Esophagus (tissue), 2 donors: Measurements from ENCODE around the gene NUP188. TPM values are rescaled to one million over a fixed set of nuclear protein-coding genes. Genes with fewer than 3 reads are reported as not detected.

Source experiments
- H3K27ac ChIP-seq, 2 donors: one replicate each; pipeline ENCODE4 v1.5.1; 2013; ENCODE audit warnings: low read depth in 2 of 2, mild to moderate bottlenecking in 2 of 2, inconsistent platforms in 1 of 2, low read length in 1 of 2, moderate library complexity in 1 of 2
- H3K27me3 ChIP-seq, 2 donors: one replicate each; pipeline ENCODE4 v1.6.1; 2013; ENCODE audit warnings: low read length in 2 of 2, control low read depth in 1 of 2, mild to moderate bottlenecking in 1 of 2; ENCODE audit not compliant: insufficient read depth in 2 of 2, control insufficient read depth in 1 of 2
- H3K36me3 ChIP-seq, 2 donors: one replicate each; pipeline ENCODE4 v1.6.1; 2013; ENCODE audit warnings: low read length in 1 of 2; ENCODE audit not compliant: control insufficient read depth in 2 of 2, insufficient read depth in 2 of 2
- H3K4me1 ChIP-seq, 2 donors: one replicate each; pipeline ENCODE4 v1.6.1; 2013; ENCODE audit warnings: low read length in 1 of 2; ENCODE audit not compliant: control insufficient read depth in 2 of 2, insufficient read depth in 2 of 2
- H3K4me3 ChIP-seq, 2 donors: one replicate each; pipeline ENCODE4 v1.5.1; 2013; ENCODE audit warnings: low read length in 2 of 2, mild to moderate bottlenecking in 2 of 2, low read depth in 1 of 2, moderate library complexity in 1 of 2
- H3K9me3 ChIP-seq, 2 donors: one replicate each; pipeline ENCODE4 v1.6.1; 2013; ENCODE audit warnings: mild to moderate bottlenecking in 2 of 2, low read depth in 1 of 2, low read length in 1 of 2, moderate library complexity in 1 of 2; ENCODE audit not compliant: control insufficient read depth in 2 of 2, insufficient read depth in 1 of 2
- WGBS, 2 donors: extraction: QIAGEN DNeasy Blood & Tissue Kit; methylation state at CpG; one replicate each; pipeline ENCODE4 v1.1.7; 2013; 5-methylcytosine and 5-hydroxymethylcytosine counted together
- polyA plus RNA-seq, 2 donors: library from polyadenylated mRNA; stranded (reverse); fragments of 200-250 nt; gene quantifications; one replicate each; pipeline ENCODE4 v1.2.3, GENCODE V29; 2013
- donor health status: healthy with polysubstance abuse.
- donor health status: Bipolar disorder and iron deficiency.

Gene NUP188, protein sequence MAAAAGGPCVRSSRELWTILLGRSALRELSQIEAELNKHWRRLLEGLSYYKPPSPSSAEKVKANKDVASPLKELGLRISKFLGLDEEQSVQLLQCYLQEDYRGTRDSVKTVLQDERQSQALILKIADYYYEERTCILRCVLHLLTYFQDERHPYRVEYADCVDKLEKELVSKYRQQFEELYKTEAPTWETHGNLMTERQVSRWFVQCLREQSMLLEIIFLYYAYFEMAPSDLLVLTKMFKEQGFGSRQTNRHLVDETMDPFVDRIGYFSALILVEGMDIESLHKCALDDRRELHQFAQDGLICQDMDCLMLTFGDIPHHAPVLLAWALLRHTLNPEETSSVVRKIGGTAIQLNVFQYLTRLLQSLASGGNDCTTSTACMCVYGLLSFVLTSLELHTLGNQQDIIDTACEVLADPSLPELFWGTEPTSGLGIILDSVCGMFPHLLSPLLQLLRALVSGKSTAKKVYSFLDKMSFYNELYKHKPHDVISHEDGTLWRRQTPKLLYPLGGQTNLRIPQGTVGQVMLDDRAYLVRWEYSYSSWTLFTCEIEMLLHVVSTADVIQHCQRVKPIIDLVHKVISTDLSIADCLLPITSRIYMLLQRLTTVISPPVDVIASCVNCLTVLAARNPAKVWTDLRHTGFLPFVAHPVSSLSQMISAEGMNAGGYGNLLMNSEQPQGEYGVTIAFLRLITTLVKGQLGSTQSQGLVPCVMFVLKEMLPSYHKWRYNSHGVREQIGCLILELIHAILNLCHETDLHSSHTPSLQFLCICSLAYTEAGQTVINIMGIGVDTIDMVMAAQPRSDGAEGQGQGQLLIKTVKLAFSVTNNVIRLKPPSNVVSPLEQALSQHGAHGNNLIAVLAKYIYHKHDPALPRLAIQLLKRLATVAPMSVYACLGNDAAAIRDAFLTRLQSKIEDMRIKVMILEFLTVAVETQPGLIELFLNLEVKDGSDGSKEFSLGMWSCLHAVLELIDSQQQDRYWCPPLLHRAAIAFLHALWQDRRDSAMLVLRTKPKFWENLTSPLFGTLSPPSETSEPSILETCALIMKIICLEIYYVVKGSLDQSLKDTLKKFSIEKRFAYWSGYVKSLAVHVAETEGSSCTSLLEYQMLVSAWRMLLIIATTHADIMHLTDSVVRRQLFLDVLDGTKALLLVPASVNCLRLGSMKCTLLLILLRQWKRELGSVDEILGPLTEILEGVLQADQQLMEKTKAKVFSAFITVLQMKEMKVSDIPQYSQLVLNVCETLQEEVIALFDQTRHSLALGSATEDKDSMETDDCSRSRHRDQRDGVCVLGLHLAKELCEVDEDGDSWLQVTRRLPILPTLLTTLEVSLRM (N-terminal part only)
- polyA plus RNA-seq, result 10 to 100 TPM; 19.7 to 21.8 TPM

DNA sequence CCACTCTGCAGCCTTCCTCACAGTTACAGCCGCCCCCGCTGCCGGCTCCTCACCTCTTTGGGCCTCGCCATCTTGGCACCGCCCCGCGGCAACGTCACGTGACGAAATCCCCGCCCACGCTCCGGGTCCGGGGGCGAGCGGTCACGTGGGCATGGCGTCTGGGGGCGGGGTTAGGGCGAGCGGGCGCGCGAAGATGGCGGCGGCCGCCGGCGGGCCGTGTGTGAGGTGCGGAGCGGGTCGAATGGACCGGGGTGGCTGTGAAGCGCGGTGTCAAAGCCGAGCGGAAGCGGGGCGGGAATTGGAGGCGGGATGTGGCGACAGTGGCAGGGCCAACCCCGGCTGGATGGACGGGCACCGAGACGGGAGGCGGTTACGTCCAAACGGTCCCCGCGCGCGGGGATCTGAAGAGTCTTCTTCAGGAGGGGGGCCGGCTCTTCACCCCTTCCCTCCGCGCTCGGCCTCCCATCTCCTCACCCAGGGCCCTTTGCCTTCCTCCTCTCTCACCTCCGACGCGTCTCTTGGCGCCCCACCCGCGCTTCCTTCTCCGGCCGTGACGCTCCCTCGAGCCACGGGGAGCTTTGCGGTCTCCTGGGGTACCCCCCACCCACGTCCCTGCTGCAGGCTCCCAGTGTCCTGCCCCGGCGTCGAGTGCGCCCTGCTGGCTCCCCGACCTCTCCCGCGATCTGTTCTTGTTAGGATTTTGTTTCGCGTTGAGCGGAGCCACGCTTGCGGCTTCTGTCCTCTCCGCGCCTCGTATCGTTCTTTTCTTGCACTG is at the start of gene NUP188, which contains the start of gene DOLK:
TSS of gene NUP188 (plus strand) at position 173 of the 775 bp plus-strand sequence. CDS start at position 194, 21 bp downstream.
TSS of gene DOLK (minus strand) at position 77 of the 775 bp plus-strand sequence. CDS start 300 bp downstream, outside the sequence.
- Histone ChIP-seq H3K4me1 (peaks cover 8 to 11% of the 10 kb centered on the region in 2 donors), H3K4me3 (peak within 1 kb of the TSS; percentile 78 to 92), H3K27ac (peak within 1 kb of the TSS; percentile 89 to 98), H3K27me3 (no peaks in the 10 kb centered on the region), H3K36me3 (peaks cover 5 to 7% of the 10 kb centered on the region in 2 donors), H3K9me3 (no peaks in the 10 kb centered on the region)
- 0% methylated on average over 59 to 86 of the region's 86 CpGs for WGBS, 2 donors

DNA sequence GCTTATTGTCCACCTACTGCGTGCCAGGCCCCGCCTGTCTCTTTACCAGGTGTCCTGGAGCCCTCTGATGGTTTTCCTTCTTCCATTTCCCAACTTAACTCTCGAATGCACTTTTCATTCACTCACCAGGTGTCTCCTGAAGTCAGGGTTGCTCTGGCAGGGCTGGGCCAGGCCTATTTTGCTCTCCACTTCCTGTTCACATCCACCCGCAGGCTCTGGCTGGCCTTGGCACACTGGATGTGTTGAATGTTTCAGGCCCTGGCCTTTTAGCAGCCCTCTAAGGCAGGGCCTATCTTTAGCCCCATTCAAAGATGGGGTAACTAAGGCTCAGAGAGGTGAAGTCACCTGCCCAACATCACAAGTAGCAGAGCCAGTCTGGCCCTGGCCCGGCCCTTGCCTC is 49.1 kb upstream of the NUP188 start:
- Histone ChIP-seq H3K4me3 (no peak overlapping the region), H3K36me3 (peaks cover 4 to 8% of the 10 kb centered on the region in 2 donors), H3K27ac (peak overlapping the region; percentile 98 to 99), H3K9me3 (no peaks in the 10 kb centered on the region), H3K4me1 (peaks cover 14 to 32% of the 10 kb centered on the region in 2 donors), H3K27me3 (no peaks in the 10 kb centered on the region)
- WGBS, 2 donors, result 61 to 62% methylated on average over 5 of the region's 5 CpGs

GRCh38 chr9:128898845-128899565 is 48.5 kb upstream of the NUP188 start:
- peaks cover 4 to 7% of the 10 kb centered on the region in 2 donors for H3K36me3 ChIP-seq
- 79 to 80% methylated on average over 18 of the region's 18 CpGs for WGBS, 2 donors

DNA sequence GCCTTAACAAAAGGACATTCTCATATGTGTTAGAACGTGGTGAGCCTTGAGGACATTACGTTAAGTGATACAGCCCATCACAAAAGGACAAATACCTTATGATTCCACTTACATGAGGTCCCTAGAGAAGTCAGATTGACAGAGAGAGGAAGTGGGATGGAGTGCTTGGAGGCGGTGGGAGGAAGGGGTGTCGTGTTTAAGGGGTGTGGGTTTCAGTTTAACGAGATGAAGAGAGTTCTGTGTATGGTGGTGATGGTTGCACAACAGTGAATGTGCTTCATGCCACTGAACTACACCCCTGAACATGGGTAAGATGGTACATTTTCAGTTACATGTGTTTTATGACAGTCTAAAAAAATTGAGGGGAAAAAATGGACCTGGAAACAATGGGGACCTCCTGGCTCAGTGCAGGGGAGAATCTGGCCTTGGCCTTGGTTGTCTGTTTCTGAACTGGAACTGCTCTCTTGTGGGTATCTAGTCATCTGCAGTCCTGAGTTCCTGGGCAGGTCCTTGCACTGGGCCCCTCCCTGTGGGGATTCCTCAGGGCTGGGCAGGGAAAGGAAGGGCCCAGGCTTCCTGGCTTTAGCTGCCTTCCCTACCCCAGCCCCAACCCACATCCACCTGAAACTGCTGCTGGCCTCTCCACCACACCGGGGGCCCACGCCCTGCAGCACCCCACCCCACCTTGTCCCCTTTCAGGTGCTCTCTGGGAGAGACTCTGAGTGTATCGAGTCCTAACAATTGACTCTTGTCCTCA is 47.8 kb upstream of the NUP188 start:
- Histone ChIP-seq H3K36me3 (peaks cover 4 to 7% of the 10 kb centered on the region in 2 donors), H3K9me3 (no peaks in the 10 kb centered on the region), H3K4me3 (no peak overlapping the region), H3K27ac (peak overlapping the region; percentile 98 to 99), H3K27me3 (no peaks in the 10 kb centered on the region), H3K4me1 (peaks cover 14 to 31% of the 10 kb centered on the region in 2 donors)
- 42 to 49% methylated on average over 8 of the region's 8 CpGs for WGBS, 2 donors

More at GRCh38 chr9:128898845-128899565, 48.5 kb upstream of the NUP188 start:
- Histone ChIP-seq H3K4me1 (peaks cover 14 to 31% of the 10 kb centered on the region in 2 donors), H3K27me3 (no peaks in the 10 kb centered on the region), H3K9me3 (no peaks in the 10 kb centered on the region), H3K4me3 (no peak overlapping the region), H3K27ac (peak overlapping the region; percentile 98 to 99)

DNA sequence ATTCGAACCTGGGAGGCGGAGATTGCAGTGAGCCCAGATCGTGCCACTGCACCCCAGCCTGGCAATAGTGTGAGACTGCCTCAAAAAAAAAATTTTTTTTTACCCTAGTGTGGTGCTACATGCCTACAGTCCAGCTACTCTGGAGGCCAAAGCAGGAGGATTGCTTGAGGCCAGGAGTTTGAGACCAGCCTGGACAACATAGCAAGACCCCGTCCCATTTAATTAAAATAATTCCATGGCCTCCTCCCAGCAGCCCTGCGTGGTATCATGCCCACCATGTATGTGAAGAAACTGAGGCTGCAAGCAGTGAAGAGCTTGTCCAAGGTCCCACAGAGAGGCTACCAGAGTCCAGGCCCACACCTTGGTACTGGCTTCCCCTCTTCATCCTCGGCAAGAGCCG is 46.1 kb upstream of the NUP188 start:
- H3K27ac ChIP-seq, result peak overlapping the region; percentile 98 to 99
- no peaks in the 10 kb centered on the region for H3K27me3 ChIP-seq
- H3K36me3 ChIP-seq, result peaks cover 4 to 6% of the 10 kb centered on the region in 2 donors
- H3K4me3 ChIP-seq, result no peak overlapping the region
- peaks cover 14 to 28% of the 10 kb centered on the region in 2 donors for H3K4me1 ChIP-seq
- WGBS, 2 donors, result 74 to 81% methylated on average over 7 of the region's 7 CpGs
- H3K9me3 ChIP-seq, result no peaks in the 10 kb centered on the region

- Histone ChIP-seq H3K9me3 (no peaks in the 10 kb centered on the region), H3K27ac (peak overlapping the region; percentile 98 to 99), H3K4me1 (peaks cover 14 to 28% of the 10 kb centered on the region in 2 donors), H3K4me3 (no peak overlapping the region), H3K27me3 (no peaks in the 10 kb centered on the region), H3K36me3 (peaks cover 4 to 6% of the 10 kb centered on the region in 2 donors)
- 64 to 72% methylated on average over 5 of the region's 5 CpGs for WGBS, 2 donors
Measured at GRCh38 chr9:128901822-128902221, 45.7 kb upstream of the NUP188 start.

GRCh38 chr9:128902351-128903078 is 45.0 kb upstream of the NUP188 start:
- Histone ChIP-seq H3K27ac (peak overlapping the region; percentile 98 to 99), H3K4me3 (no peak overlapping the region), H3K4me1 (peaks cover 14 to 28% of the 10 kb centered on the region in 2 donors), H3K9me3 (no peaks in the 10 kb centered on the region), H3K36me3 (peaks cover 8 to 12% of the 10 kb centered on the region in 2 donors), H3K27me3 (no peaks in the 10 kb centered on the region)
- WGBS, 2 donors, result 29 to 41% methylated on average over 23 of the region's 23 CpGs
